ENCODE measurements around the gene SYNE2.

Gene SYNE2

DNA sequence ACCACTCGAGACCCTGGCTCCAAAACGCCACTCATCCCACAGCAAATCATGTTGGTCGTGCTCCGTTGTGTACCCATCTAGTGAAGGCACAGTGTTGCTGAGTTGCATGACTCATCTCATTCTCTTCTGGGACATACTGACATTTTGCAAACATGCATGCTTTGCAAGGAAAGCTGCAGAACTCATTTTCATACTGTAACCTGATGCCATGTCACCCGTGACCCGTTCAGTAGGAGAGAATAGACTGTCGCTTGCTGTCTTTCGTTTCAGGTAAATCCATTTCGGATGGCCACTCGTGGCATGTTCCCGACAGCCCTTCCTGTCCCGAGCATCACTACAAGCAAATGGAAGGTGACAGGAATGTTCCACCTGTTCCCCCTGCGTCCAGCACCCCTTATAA, 363.2 kb downstream of the SYNE2 start:
- TF ChIP-seq, protein P1, sequence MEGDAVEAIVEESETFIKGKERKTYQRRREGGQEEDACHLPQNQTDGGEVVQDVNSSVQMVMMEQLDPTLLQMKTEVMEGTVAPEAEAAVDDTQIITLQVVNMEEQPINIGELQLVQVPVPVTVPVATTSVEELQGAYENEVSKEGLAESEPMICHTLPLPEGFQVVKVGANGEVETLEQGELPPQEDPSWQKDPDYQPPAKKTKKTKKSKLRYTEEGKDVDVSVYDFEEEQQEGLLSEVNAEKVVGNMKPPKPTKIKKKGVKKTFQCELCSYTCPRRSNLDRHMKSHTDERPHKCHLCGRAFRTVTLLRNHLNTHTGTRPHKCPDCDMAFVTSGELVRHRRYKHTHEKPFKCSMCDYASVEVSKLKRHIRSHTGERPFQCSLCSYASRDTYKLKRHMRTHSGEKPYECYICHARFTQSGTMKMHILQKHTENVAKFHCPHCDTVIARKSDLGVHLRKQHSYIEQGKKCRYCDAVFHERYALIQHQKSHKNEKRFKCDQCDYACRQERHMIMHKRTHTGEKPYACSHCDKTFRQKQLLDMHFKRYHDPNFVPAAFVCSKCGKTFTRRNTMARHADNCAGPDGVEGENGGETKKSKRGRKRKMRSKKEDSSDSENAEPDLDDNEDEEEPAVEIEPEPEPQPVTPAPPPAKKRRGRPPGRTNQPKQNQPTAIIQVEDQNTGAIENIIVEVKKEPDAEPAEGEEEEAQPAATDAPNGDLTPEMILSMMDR (IDR thresholded peaks at IDR 0.05; ENCODE audit: low read depth, low read length, missing control alignments), result no peak
- DNase-seq (ENCODE audit: low read depth), result no peak
- no peak overlapping the region for H3K4me3 ChIP-seq (ENCODE audit: low read depth, low read length)

- no peak overlapping the region for H3K4me3 ChIP-seq (ENCODE audit: low read depth, low read length)
- TF ChIP-seq, protein P1 (IDR thresholded peaks at IDR 0.05; ENCODE audit: low read depth, low read length, missing control alignments), result no peak
- DNase-seq (ENCODE audit: low read depth), result no peak
These were observed 364.5 kb downstream of the SYNE2 start for GRCh38 chr14:64217308-64217707.

GRCh38 chr14:64217834-64218233, 365.0 kb downstream of the SYNE2 start:
- H3K4me3 ChIP-seq (ENCODE audit: low read depth, low read length), result no peak overlapping the region
- DNase-seq (ENCODE audit: low read depth), result no peak
- TF ChIP-seq, protein P1 (IDR thresholded peaks at IDR 0.05; ENCODE audit: low read depth, low read length, missing control alignments), result no peak

DNA sequence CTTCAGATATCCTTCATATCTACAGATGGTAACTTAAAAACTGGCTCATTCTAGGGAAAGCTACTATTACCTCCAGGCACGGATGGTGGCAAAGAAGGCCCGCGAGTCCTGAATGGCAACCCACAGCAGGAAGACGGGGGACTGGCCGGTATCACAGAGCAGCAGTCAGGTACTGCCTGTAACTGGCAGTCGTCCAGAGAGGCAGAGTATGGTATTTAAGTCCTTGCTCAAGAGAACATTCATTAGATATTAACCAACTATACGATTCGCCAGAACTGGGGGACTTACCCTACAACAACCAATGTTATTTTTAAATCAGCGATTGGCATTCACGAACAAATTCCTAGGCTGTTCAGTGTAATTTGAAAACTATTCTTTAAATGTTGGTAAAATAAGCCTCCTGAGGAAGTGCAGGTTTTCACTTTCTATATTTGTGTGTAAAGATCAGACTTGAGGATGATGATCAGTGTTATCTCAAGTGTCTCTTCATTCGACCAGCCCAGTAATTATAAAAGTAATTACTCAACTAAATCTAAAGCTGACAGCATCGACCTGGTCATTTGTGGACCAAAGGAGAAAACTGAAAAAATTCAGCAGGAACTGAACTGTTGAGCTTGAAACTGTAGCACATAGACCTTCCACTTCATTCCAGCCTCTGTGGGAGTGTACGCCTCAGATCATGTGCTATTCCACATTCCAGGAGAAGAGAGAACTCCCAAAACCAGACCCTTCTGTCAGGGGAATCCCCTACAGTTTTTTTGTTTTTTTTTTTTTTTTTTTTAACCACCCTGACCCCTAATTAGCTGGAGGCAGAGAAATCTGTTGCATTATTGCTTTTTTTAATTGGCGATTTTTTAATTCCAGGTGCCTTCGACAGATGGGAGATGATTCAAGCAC, 365.8 kb downstream of the SYNE2 start:
- no peak overlapping the region for H3K4me3 ChIP-seq (ENCODE audit: low read depth, low read length)
- TF ChIP-seq, protein P1 (IDR thresholded peaks at IDR 0.05; ENCODE audit: low read depth, low read length, missing control alignments), result no peak
- no peak for DNase-seq (ENCODE audit: low read depth)

DNA sequence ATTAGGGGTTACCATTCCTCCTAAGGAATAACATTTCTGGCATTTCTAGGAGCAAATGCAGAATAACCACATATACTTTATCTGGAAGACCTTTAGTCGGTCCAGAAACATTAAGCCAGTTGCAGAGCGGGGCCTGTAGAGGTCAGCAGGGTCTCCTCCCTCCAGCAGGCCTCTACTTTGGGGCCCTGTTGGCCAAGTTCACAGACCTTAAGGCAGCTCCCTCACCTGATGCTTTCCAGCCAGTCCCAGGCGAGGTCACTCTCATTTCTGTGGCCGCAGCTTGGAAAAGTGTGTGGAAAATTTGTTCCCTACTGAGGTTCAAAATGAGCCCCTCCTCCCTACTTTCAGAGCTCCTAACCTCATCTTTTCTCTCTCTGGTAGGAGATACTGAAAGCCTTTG, 367.3 kb downstream of the SYNE2 start:
- no peak for DNase-seq (ENCODE audit: low read depth)
- TF ChIP-seq, protein P1 (IDR thresholded peaks at IDR 0.05; ENCODE audit: low read depth, low read length, missing control alignments), result no peak
- no peak overlapping the region for H3K4me3 ChIP-seq (ENCODE audit: low read depth, low read length)

- DNase-seq (ENCODE audit: low read depth), result no peak
- no peak overlapping the region for H3K4me3 ChIP-seq (ENCODE audit: low read depth, low read length)
- TF ChIP-seq, protein P1 (IDR thresholded peaks at IDR 0.05; ENCODE audit: low read depth, low read length, missing control alignments), result no peak
These were observed 367.7 kb downstream of the SYNE2 start for GRCh38 chr14:64220466-64220865.
